ENCODE results near the gene HYI. TPM values are rescaled to one million over a fixed set of nuclear protein-coding genes. Genes with fewer than 3 reads are reported as not detected.
"Not testable (repeated sequence)": the region's sequence is repeated elsewhere in the genome, so short reads cannot be mapped to it uniquely, and the experiment has no call there.

HYI gene
- total and polyA plus RNA-seq, 3 experiments from 2014 or later, result 2.4 to 5.7 (median 5.5) TPM

DNA sequence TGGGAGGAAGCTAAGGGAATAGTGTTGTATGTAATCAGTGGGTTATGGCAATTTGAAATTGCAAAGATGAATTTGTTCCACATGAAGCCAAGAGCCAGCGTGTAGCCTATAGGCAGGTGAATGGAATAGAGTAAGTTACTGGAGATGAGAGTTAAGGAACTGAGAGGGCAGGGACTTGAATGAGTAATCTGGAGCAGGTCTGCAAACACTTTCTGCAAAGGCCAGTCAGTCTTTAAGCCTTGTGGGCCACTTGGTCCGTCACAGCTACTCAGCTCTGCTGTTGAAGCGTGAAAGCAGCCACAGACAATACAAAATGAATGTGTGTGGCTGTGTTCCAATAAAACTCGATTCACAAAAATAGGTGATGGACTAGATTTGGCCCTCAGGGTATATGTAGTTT lies 34.9 kb downstream of the HYI start:
- H3K27ac Mint-ChIP-seq, result peak overlapping the region in 1 of 8 donors; percentile 4
- Histone ChIP-seq H3K36me3 (ENCODE audit: insufficient read depth, low read length) (peaks cover 39% of the 10 kb centered on the region), H3K4me1 (ENCODE audit: insufficient read depth, low read length) (no peaks in the 10 kb centered on the region), H3K27ac (ENCODE audit: low read depth, low read length) (no peak overlapping the region), H3K27me3 (ENCODE audit: insufficient read depth, low read length, poor library complexity, severe bottlenecking) (no peaks in the 10 kb centered on the region), H3K9me3 (ENCODE audit: low read length) (no peaks in the 10 kb centered on the region), H3K4me3 (ENCODE audit: low read length) (no peak overlapping the region)
- no peaks in the 10 kb centered on the region for H3K9me3 Mint-ChIP-seq
- H3K36me3 Mint-ChIP-seq, result peaks cover 6 to 51% (median 10%) of the 10 kb centered on the region in 3 donors
- H3K4me3 Mint-ChIP-seq, result no peak overlapping the region
- DNase-seq, result no peak
- ChIA-PET POLR2A (no interaction called here), CTCF (interaction anchor here (1.1 kb wide), 1 partner anchor 506 kb away, joined by 3 read pairs; no protein-coding TSS in a partner anchor)
- H3K27me3 Mint-ChIP-seq, result peaks cover 0 to 2% of the 10 kb centered on the region in 2 donors
- peaks cover 2 to 5% (median 3%) of the 10 kb centered on the region in 3 donors for H3K4me1 Mint-ChIP-seq

DNA sequence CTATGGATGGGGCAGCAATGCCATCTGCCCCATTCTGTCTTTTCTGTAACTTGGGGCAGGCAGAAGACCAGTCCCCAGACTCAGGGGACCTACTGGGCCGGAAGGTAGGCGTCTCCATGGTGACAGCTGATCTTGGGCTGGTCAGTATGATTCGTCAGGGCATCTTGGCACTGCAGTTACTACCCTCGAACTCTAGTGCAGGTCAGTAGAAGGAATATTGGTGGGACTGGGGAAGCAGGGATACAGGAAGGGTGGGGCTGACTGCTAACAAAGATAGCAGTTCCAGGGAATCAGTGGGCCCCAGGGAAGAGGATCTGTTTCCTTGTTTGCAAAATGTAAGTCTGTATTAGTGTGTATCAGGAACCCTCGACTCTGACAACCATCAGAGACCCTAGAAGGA lies 37.8 kb downstream of the HYI start:
- H3K4me1 ChIP-seq (ENCODE audit: insufficient read depth, low read length), result no peaks in the 10 kb centered on the region
- Mint-ChIP-seq H3K27ac (no peak overlapping the region), H3K36me3 (peaks cover 6 to 33% (median 8%) of the 10 kb centered on the region in 3 donors), H3K9me3 (no peaks in the 10 kb centered on the region), H3K27me3 (no peaks in the 10 kb centered on the region), H3K4me3 (no peak overlapping the region), H3K4me1 (peaks cover 2 to 5% (median 3%) of the 10 kb centered on the region in 3 donors)
- ChIA-PET CTCF (interaction anchor here (5.5 kb wide), 1 partner anchor 188 kb away, joined by 97 read pairs; no protein-coding TSS in a partner anchor), POLR2A (no interaction called here)
- DNase-seq, result no peak
- H3K27ac ChIP-seq (ENCODE audit: low read depth, low read length), result no peak overlapping the region
- H3K9me3 ChIP-seq (ENCODE audit: low read length), result no peaks in the 10 kb centered on the region
- H3K36me3 ChIP-seq (ENCODE audit: insufficient read depth, low read length), result peaks cover 26% of the 10 kb centered on the region
- H3K4me3 ChIP-seq (ENCODE audit: low read length), result no peak overlapping the region
- H3K27me3 ChIP-seq (ENCODE audit: insufficient read depth, low read length, poor library complexity, severe bottlenecking), result no peaks in the 10 kb centered on the region

DNA sequence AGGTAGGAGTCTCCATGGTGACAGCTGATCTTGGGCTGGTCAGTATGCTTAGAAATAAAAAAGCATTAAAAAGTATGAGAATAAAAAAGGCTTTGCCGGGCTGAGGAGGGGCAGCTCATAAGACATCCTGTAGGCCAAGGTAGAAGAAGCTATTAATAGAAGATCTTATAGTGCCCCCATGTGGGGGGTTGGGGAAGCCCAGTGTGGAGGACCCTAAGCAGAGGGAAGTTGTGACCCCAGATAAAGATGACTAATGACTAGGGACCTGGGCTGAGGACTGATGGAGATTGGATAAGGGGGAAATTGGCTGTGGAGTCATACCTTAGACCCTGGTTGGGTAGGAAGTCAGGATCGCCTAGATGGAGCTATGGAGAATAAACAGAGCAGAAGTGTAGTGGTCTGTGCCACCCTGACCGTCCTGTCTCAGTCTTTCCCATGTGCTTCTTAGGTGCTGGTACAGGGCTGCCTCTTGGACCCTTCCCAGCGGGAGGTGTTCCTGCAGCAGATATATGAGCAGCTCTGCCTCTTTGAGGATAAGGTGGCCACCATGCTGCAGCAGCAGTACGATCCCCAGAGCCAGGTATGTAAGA lies 39.0 kb downstream of the HYI start:
- no peak overlapping the region for H3K27ac ChIP-seq (ENCODE audit: low read depth, low read length)
- ChIA-PET CTCF (interaction anchor here (0.6 to 5.5 kb wide), 15 partner anchors 9 to 502 kb away, joined by 3 to 97 read pairs (median 5); no protein-coding TSS in a partner anchor), POLR2A (no interaction called here)
- Mint-ChIP-seq H3K36me3 (peaks cover 4 to 31% (median 6%) of the 10 kb centered on the region in 3 donors), H3K4me1 (peaks cover 2 to 5% (median 3%) of the 10 kb centered on the region in 3 donors), H3K27ac (peak overlapping the region in 6 of 8 donors; percentile 13 to 94 (median 80)), H3K27me3 (no peaks in the 10 kb centered on the region), H3K9me3 (no peaks in the 10 kb centered on the region), H3K4me3 (no peak overlapping the region)
- no peaks in the 10 kb centered on the region for H3K27me3 ChIP-seq (ENCODE audit: insufficient read depth, low read length, poor library complexity, severe bottlenecking)
- no peaks in the 10 kb centered on the region for H3K9me3 ChIP-seq (ENCODE audit: low read length)
- peaks cover 18% of the 10 kb centered on the region for H3K36me3 ChIP-seq (ENCODE audit: insufficient read depth, low read length)
- DNase-seq, result peak; percentile 52 to 71 (median 54)
- no peak overlapping the region for H3K4me3 ChIP-seq (ENCODE audit: low read length)
- H3K4me1 ChIP-seq (ENCODE audit: insufficient read depth, low read length), result no peaks in the 10 kb centered on the region

DNA sequence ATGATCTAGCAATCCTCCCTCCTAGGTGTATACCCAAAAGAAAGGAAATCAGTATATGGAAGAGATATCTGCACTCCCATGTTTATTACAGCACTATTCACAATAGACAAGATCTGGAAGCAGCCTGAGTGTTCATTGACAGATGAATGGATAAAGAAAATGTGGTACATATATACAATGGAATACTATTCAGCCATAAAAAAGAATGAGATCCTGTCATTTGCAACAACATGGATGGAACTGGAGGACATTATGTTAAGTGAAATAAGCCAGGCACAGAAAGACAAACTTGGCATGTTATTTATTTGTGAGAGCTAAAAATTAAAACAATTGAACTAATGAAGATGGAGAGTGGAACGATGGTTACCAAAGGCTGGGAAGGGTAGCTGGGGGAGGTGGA lies 40.3 kb downstream of the HYI start:
- H3K4me1 Mint-ChIP-seq; POLR2A ChIA-PET; H3K4me3 ChIP-seq (ENCODE audit: low read length); H3K27me3 ChIP-seq (ENCODE audit: insufficient read depth, low read length, poor library complexity, severe bottlenecking); DNase-seq; H3K27me3 Mint-ChIP-seq; H3K4me3 Mint-ChIP-seq; H3K9me3 ChIP-seq (ENCODE audit: low read length); H3K9me3 Mint-ChIP-seq; H3K4me1 ChIP-seq (ENCODE audit: insufficient read depth, low read length); H3K27ac ChIP-seq (ENCODE audit: low read depth, low read length): not testable (repeated sequence)
- CTCF ChIA-PET, result interaction anchor here (1.2 to 5.5 kb wide), 2 partner anchors 30 to 186 kb away, joined by 3 to 97 read pairs; no protein-coding TSS in a partner anchor
- Mint-ChIP-seq H3K27ac (peak overlapping the region in 2 of 8 donors; percentile 12 to 26), H3K36me3 (peaks cover 6 to 36% (median 12%) of the 10 kb centered on the region in 3 donors)
- H3K36me3 ChIP-seq (ENCODE audit: insufficient read depth, low read length), result peaks cover 27% of the 10 kb centered on the region

DNA sequence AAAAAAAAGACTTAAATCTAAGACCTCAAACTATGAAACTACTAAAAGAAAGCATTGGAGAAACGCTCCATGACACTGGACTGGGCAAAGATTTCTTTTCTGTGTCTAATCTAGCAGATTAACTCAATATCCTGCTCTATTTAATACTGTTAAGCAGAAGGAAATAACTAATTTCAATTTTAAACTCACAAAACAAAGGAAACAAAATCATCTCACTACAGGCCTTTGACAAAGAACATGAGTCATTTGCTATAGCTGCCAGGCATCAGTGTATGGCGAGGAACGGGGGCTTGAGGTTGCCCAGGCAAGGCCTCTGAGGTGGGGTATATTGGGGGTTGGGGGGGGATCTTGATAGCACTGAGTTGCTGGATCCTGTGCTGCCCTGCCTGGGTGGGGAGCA lies 43.2 kb downstream of the HYI start:
- no peak overlapping the region for H3K4me3 ChIP-seq (ENCODE audit: low read length)
- H3K4me3 Mint-ChIP-seq, result no peak overlapping the region
- no peaks in the 10 kb centered on the region for H3K4me1 ChIP-seq (ENCODE audit: insufficient read depth, low read length)
- POLR2A ChIA-PET, result no interaction called here
- H3K27me3 ChIP-seq (ENCODE audit: insufficient read depth, low read length, poor library complexity, severe bottlenecking), result no peaks in the 10 kb centered on the region
- peaks cover 14 to 60% (median 19%) of the 10 kb centered on the region in 3 donors for H3K36me3 Mint-ChIP-seq
- H3K4me1 Mint-ChIP-seq, result peaks cover 2 to 5% (median 4%) of the 10 kb centered on the region in 3 donors
- CTCF ChIA-PET, result no interaction called here
- no peaks in the 10 kb centered on the region for H3K9me3 Mint-ChIP-seq
- no peak for DNase-seq
- H3K27ac Mint-ChIP-seq, result no peak overlapping the region
- H3K27me3 Mint-ChIP-seq, result no peaks in the 10 kb centered on the region
- no peak overlapping the region for H3K27ac ChIP-seq (ENCODE audit: low read depth, low read length)
- H3K36me3 ChIP-seq (ENCODE audit: insufficient read depth, low read length), result peaks cover 33% of the 10 kb centered on the region
- H3K9me3 ChIP-seq (ENCODE audit: low read length), result no peaks in the 10 kb centered on the region

DNA sequence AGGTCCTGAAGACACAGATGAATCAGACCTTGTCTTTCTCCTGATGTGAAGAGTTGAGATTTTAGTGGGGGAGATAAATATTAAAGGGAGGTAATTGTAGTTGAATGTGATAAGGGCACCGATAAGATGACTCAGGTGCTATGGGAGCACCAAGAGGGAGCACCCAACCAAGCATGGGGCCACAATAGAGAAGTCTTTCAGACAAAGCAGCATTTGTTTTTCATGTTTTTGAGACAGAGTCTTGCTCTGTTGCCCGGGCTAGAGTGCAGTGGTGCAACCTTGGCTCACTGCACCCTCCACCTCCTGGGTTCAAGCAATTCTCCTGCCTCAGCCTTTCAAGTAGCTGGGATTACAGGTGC lies 47.9 kb downstream of the HYI start:
- POLR2A ChIA-PET, result no interaction called here
- CTCF ChIA-PET, result interaction anchor here (1.0 kb wide), 1 partner anchor 9 kb away, joined by 3 read pairs; no protein-coding TSS in a partner anchor
- H3K27me3 ChIP-seq (ENCODE audit: insufficient read depth, low read length, poor library complexity, severe bottlenecking), result no peaks in the 10 kb centered on the region
- no peak for DNase-seq
- Mint-ChIP-seq H3K27ac (no peak overlapping the region), H3K9me3 (no peaks in the 10 kb centered on the region), H3K4me1 (peaks cover 9 to 13% (median 11%) of the 10 kb centered on the region in 3 donors), H3K4me3 (no peak overlapping the region), H3K27me3 (no peaks in the 10 kb centered on the region), H3K36me3 (peaks cover 16 to 84% (median 28%) of the 10 kb centered on the region in 3 donors)
- no peaks in the 10 kb centered on the region for H3K9me3 ChIP-seq (ENCODE audit: low read length)
- H3K27ac ChIP-seq (ENCODE audit: low read depth, low read length), result no peak overlapping the region
- no peak overlapping the region for H3K4me3 ChIP-seq (ENCODE audit: low read length)
- H3K4me1 ChIP-seq (ENCODE audit: insufficient read depth, low read length), result no peaks in the 10 kb centered on the region
- H3K36me3 ChIP-seq (ENCODE audit: insufficient read depth, low read length), result peaks cover 47% of the 10 kb centered on the region

DNA sequence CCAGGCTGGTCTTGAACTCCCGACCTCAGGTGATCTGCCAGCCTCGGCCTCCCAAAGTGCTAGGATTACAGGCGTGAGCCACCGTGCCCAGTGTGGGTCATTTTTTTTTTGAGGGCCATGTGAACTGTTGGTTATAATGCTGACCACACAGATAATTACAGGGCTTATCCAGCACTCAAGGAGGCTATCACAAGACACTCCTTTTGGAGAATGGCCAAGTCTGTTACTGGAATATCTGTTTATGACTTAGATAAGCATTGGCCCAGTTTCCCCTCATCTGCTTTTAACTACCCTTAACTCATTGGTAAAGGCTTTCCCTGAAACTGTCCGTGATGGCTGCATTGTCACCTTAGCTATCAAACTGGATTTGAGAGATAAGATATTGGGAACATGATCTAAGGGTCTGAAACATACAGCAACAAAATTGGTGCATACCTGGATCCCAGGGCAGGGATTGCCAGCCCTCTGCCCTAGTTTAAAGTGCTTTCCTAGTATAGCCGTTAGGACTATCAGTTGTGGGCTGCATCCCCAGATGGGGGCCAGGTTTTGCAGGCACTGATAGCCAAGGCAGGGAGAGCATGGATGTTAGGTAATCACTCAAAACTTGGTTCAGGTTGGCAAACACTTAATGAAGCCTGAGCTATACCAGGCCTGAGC lies 48.4 kb downstream of the HYI start:
- CTCF ChIA-PET, result interaction anchor here (1.0 to 2.5 kb wide), 2 partner anchors 9 kb away, joined by 3 to 7 read pairs; no protein-coding TSS in a partner anchor
- DNase-seq, result no peak
- H3K4me1 ChIP-seq (ENCODE audit: insufficient read depth, low read length), result no peaks in the 10 kb centered on the region
- POLR2A ChIA-PET, result no interaction called here
- Mint-ChIP-seq H3K4me3 (no peak overlapping the region), H3K4me1 (peaks cover 10 to 14% (median 11%) of the 10 kb centered on the region in 3 donors), H3K27me3 (no peaks in the 10 kb centered on the region), H3K27ac (no peak overlapping the region), H3K36me3 (peaks cover 16 to 80% (median 30%) of the 10 kb centered on the region in 3 donors), H3K9me3 (no peaks in the 10 kb centered on the region)
- no peak overlapping the region for H3K4me3 ChIP-seq (ENCODE audit: low read length)
- H3K9me3 ChIP-seq (ENCODE audit: low read length), result no peaks in the 10 kb centered on the region
- H3K27ac ChIP-seq (ENCODE audit: low read depth, low read length), result no peak overlapping the region
- peaks cover 47% of the 10 kb centered on the region for H3K36me3 ChIP-seq (ENCODE audit: insufficient read depth, low read length)
- no peaks in the 10 kb centered on the region for H3K27me3 ChIP-seq (ENCODE audit: insufficient read depth, low read length, poor library complexity, severe bottlenecking)

DNA sequence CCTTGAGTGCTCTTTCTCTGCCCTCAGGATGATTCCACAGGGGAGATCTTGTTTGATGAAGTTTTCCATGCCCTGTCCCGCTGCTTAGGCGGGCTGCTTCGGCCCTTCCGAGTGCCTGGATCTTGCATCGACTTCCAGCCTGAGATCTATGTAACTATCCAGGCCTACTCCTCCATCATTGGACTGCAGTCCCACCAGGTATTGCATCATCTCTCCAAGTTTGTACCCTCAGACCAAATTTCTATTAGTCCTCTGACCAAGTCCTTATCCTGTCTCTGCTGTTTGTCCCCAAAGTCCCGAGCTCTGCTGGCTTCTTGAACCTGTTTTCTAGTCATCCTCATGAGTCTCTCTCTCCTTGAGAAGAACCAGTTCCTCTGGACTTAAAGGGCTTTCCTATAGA lies 49.4 kb downstream of the HYI start:
- CTCF ChIA-PET, result interaction anchor here (2.5 kb wide), 1 partner anchor 10 kb away, joined by 7 read pairs; no protein-coding TSS in a partner anchor
- peaks cover 16 to 73% (median 30%) of the 10 kb centered on the region in 3 donors for H3K36me3 Mint-ChIP-seq
- peaks cover 42% of the 10 kb centered on the region for H3K36me3 ChIP-seq (ENCODE audit: insufficient read depth, low read length)

More for the DNA sequence above, 49.4 kb downstream of the HYI start:
- H3K27me3 ChIP-seq (ENCODE audit: insufficient read depth, low read length, poor library complexity, severe bottlenecking), result no peaks in the 10 kb centered on the region
- H3K9me3 ChIP-seq (ENCODE audit: low read length), result no peaks in the 10 kb centered on the region
- no peak overlapping the region for H3K4me3 ChIP-seq (ENCODE audit: low read length)
- H3K4me1 ChIP-seq (ENCODE audit: insufficient read depth, low read length), result no peaks in the 10 kb centered on the region
- DNase-seq, result no peak
- no peak overlapping the region for H3K4me3 Mint-ChIP-seq
- POLR2A ChIA-PET, result no interaction called here
- no peaks in the 10 kb centered on the region for H3K9me3 Mint-ChIP-seq
- H3K4me1 Mint-ChIP-seq, result peaks cover 12 to 17% (median 15%) of the 10 kb centered on the region in 3 donors
- no peak overlapping the region for H3K27ac ChIP-seq (ENCODE audit: low read depth, low read length)
- H3K27ac Mint-ChIP-seq, result peak overlapping the region in 1 of 8 donors; percentile 20
- no peaks in the 10 kb centered on the region for H3K27me3 Mint-ChIP-seq
